Stimulated activated CD4-positive, alpha-beta T cell treated with anti-CD3 and anti-CD28 coated beads, Interleukin-1b, Interleukin-23, amount 100 ng/mL, for 48 hours (primary cell): ENCODE results near the gene TMEM240.
"Not testable (repeated sequence)": the region's sequence is repeated elsewhere in the genome, so short reads cannot be mapped to it uniquely, and the experiment has no call there.

Source experiments
- DNase-seq: peaks from one replicate; pipeline ENCODE4 v3.0.0-alpha.2; 2020

The TMEM240 gene

GRCh38 chr1:1489861-1490260 lies 50.6 kb downstream of the TMEM240 start:
- DNase-seq, result no peak

GRCh38 chr1:1489231-1489630 lies 51.2 kb downstream of the TMEM240 start:
- DNase-seq, result no peak

GRCh38 chr1:1487701-1488100 lies 52.7 kb downstream of the TMEM240 start:
- no peak for DNase-seq

- DNase-seq, result not testable (repeated sequence)
Measured at GRCh38 chr1:1485755-1486317, 54.6 kb downstream of the TMEM240 start.

GRCh38 chr1:1484976-1485750 lies 55.3 kb downstream of the TMEM240 start:
- not testable (repeated sequence) for DNase-seq
